ENCODE results near the gene NBR1.
"Not testable (repeated sequence)": the region's sequence is repeated elsewhere in the genome, so short reads cannot be mapped to it uniquely, and the experiment has no call there.

GRCh38 chr17:43233263-43233662 lies 62.2 kb downstream of the NBR1 start:
- TF ChIP-seq EP300 (IDR thresholded peaks at IDR 0.05); CTCF (IDR thresholded peaks at IDR 0.05); POLR2A (IDR thresholded peaks at IDR 0.05; ENCODE audit: low read depth): not testable (repeated sequence)

All from esophagus muscularis mucosa (tissue), 4 donors.